Ishikawa (cell line): ENCODE measurements around the gene LGR4.

Experiments used
- CEBPB ChIP-seq: IDR thresholded peaks from 2 replicates; pipeline ENCODE4 v1.6.1; 2012
- CREB1 ChIP-seq: IDR thresholded peaks from 2 replicates; pipeline ENCODE4 v1.6.1; 2012; ENCODE audit warnings: low read depth
- EGR1 ChIP-seq: IDR thresholded peaks from 2 replicates; pipeline ENCODE4 v1.6.1; 2012
- EP300 ChIP-seq: IDR thresholded peaks from 2 replicates; pipeline ENCODE4 v1.6.1; 2012; ENCODE audit warnings: borderline replicate concordance
- FOXM1 ChIP-seq: IDR thresholded peaks from 2 replicates; pipeline ENCODE4 v1.6.1; 2012; ENCODE audit warnings: low read depth, borderline replicate concordance
- NFIC ChIP-seq: IDR thresholded peaks from 2 replicates; pipeline ENCODE4 v1.6.1; 2012
- RAD21 ChIP-seq: IDR thresholded peaks from 2 replicates; pipeline ENCODE4 v1.6.1; 2012; ENCODE audit warnings: low read depth
- TAF1 ChIP-seq: IDR thresholded peaks from 2 replicates; pipeline ENCODE4 v1.6.1; 2012; ENCODE audit warnings: low read depth, mild to moderate bottlenecking
- TCF12 ChIP-seq: IDR thresholded peaks from 2 replicates; pipeline ENCODE4 v1.6.1; 2012; ENCODE audit warnings: low read depth
- TEAD4 ChIP-seq: IDR thresholded peaks from 2 replicates; pipeline ENCODE4 v1.6.1; 2012
- YY1 ChIP-seq: IDR thresholded peaks from 2 replicates; pipeline ENCODE4 v1.6.1; 2012; ENCODE audit warnings: low read depth
- ZBTB7A ChIP-seq: IDR thresholded peaks from 2 replicates; pipeline ENCODE4 v1.6.1; 2012; ENCODE audit warnings: low read depth
- TF ChIP-seq, protein P1 (sequence below): IDR thresholded peaks from 2 replicates; pipeline ENCODE4 v1.6.1; 2012; ENCODE audit warnings: low read depth, mild to moderate bottlenecking
- TF ChIP-seq, protein P2 (sequence below): IDR thresholded peaks from 2 replicates; pipeline ENCODE4 v1.6.1; 2012
- TF ChIP-seq, protein P3 (sequence below): IDR thresholded peaks from 2 replicates; pipeline ENCODE4 v1.6.1; 2012

Gene LGR4

DNA sequence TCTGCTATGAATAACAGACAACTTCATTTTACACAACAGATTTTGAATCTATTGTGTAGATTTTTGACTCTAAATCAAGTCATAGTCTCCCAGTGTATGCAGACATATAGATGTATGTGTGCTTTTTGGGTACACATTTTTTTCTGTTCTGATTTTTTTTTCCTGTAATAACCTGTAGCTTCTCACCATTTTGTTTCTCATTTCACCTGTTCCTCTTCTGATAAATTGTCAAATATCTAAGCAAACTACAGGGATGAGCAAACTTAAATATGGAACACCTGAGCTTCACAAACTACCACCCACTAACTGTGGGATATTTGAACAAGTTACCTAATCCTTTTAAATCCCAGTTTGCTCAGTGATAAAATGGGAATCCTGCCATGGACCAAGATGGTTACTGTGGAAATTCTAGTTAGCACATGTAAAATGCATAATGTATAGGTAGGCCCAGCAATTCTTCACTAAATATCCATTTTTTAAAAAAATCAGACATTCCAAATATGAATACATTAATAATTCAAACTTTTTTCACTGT, 15.7 kb downstream of the LGR4 start:
- TF ChIP-seq TCF12 (no peak), TEAD4 (no peak), YY1 (no peak), ZBTB7A (no peak), TAF1 (no peak), FOXM1 (no peak), RAD21 (no peak), CREB1 (no peak)
- TF ChIP-seq, protein P1, sequence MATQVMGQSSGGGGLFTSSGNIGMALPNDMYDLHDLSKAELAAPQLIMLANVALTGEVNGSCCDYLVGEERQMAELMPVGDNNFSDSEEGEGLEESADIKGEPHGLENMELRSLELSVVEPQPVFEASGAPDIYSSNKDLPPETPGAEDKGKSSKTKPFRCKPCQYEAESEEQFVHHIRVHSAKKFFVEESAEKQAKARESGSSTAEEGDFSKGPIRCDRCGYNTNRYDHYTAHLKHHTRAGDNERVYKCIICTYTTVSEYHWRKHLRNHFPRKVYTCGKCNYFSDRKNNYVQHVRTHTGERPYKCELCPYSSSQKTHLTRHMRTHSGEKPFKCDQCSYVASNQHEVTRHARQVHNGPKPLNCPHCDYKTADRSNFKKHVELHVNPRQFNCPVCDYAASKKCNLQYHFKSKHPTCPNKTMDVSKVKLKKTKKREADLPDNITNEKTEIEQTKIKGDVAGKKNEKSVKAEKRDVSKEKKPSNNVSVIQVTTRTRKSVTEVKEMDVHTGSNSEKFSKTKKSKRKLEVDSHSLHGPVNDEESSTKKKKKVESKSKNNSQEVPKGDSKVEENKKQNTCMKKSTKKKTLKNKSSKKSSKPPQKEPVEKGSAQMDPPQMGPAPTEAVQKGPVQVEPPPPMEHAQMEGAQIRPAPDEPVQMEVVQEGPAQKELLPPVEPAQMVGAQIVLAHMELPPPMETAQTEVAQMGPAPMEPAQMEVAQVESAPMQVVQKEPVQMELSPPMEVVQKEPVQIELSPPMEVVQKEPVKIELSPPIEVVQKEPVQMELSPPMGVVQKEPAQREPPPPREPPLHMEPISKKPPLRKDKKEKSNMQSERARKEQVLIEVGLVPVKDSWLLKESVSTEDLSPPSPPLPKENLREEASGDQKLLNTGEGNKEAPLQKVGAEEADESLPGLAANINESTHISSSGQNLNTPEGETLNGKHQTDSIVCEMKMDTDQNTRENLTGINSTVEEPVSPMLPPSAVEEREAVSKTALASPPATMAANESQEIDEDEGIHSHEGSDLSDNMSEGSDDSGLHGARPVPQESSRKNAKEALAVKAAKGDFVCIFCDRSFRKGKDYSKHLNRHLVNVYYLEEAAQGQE: no peak
- TF ChIP-seq, protein P2, sequence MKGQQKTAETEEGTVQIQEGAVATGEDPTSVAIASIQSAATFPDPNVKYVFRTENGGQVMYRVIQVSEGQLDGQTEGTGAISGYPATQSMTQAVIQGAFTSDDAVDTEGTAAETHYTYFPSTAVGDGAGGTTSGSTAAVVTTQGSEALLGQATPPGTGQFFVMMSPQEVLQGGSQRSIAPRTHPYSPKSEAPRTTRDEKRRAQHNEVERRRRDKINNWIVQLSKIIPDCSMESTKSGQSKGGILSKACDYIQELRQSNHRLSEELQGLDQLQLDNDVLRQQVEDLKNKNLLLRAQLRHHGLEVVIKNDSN: no peak
- TF ChIP-seq, protein P3, sequence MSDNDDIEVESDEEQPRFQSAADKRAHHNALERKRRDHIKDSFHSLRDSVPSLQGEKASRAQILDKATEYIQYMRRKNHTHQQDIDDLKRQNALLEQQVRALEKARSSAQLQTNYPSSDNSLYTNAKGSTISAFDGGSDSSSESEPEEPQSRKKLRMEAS: no peak

DNA sequence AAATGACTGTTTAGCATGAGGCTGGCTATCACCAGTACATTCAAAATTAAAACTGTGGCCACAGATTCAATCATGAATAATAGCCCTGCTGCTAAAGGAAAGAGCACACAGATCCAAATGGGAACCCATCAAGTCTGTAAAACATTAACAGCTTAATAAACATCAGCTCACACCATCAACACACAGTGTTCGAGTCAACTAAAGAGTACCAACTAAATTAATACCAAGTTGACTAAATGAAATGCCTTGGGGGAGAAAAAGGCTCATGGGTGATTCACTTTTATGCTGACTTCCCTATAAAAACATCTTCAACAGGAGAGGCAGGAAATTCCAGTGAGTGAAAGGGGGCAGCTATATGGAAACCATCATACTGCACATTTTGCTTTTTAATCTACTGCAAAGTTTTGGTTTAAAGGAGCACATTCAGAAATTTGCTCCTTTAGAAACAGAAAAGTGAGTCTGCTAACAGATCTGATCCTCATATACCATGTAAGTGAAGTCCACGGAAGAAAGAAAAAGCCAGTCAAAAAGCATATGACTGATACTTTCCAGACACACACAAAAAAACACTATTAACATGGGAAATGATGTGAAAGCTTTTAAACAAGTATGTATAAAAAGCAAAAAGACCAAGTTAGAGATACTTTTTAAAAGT, 16.3 kb downstream of the LGR4 start:
- TF ChIP-seq, protein P1: no peak
- TF ChIP-seq EP300 (no peak), FOXM1 (no peak), YY1 (no peak), TEAD4 (no peak), RAD21 (no peak), CEBPB (no peak), TCF12 (no peak), NFIC (no peak), EGR1 (no peak), CREB1 (no peak), ZBTB7A (no peak)
- TF ChIP-seq, protein P3: no peak
- TF ChIP-seq, protein P2: no peak

DNA sequence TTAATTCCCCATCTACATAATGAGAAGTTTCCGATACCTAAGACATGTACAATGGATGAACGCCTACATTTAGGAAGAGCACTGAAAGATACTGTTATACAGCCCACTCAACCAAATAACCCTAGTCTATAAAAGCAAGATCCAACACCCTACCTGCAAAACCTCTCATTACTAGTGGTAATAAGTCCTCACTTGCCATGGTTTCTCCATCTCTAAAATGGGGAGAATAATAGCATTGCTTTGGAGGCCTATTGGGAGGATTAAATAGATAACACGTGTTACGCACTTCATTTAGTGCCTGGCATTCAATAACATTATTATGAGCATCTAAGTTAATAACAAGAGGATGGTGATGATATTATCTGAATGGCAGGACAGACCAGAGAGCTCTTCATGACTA, 16.9 kb downstream of the LGR4 start:
- TF ChIP-seq, protein P3: no peak
- TF ChIP-seq ZBTB7A: no peak
- TF ChIP-seq CREB1: no peak
- no peak for TF ChIP-seq NFIC
- TF ChIP-seq TCF12: no peak
- no peak for TF ChIP-seq TEAD4
- no peak for TF ChIP-seq RAD21
- TF ChIP-seq, protein P2: no peak
- no peak for TF ChIP-seq EP300
- no peak for TF ChIP-seq TAF1
- no peak for TF ChIP-seq YY1
- no peak for TF ChIP-seq CEBPB
- no peak for TF ChIP-seq EGR1

DNA sequence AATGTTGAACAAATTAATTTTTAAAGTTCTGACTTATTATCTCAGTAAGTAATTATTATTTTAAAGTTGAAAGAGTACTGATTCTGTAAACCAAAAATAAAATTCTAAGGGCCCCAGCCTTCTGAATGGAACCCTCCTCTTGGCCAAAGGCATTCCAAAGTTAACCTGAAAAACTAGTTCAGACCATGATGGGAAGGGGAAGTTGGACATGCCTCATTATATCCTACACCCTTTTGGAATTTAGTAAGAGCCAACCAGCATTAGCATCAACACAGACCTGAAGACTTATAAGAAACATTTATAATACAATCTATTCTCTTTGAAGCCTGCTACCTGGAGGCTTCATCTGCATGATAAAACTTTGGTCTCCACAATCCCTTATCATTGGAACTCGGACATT, 18.9 kb downstream of the LGR4 start:
- TF ChIP-seq EP300 (no peak), RAD21 (no peak), CEBPB (no peak), NFIC (no peak)

DNA sequence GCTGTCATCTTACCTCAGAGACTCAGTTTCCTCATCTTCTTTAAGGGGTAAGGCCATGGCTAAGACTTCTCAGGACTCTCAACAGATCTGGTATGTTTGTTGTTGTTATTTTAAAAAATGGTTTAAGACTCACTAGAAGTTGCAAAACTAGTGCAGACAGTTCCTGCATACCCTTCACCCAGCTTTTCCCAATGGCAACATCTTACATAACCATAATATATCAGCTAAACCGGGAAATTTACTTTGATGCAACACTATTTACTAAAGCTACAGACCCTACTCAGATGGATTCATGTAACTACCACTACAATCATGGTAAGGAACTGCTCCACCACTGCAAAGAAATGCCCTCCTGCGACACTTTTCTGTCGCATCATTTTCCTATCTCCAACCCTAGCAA, 20.4 kb downstream of the LGR4 start:
- no peak for TF ChIP-seq TAF1
- no peak for TF ChIP-seq CEBPB
- TF ChIP-seq ZBTB7A: no peak
- TF ChIP-seq NFIC: no peak
- no peak for TF ChIP-seq YY1

DNA sequence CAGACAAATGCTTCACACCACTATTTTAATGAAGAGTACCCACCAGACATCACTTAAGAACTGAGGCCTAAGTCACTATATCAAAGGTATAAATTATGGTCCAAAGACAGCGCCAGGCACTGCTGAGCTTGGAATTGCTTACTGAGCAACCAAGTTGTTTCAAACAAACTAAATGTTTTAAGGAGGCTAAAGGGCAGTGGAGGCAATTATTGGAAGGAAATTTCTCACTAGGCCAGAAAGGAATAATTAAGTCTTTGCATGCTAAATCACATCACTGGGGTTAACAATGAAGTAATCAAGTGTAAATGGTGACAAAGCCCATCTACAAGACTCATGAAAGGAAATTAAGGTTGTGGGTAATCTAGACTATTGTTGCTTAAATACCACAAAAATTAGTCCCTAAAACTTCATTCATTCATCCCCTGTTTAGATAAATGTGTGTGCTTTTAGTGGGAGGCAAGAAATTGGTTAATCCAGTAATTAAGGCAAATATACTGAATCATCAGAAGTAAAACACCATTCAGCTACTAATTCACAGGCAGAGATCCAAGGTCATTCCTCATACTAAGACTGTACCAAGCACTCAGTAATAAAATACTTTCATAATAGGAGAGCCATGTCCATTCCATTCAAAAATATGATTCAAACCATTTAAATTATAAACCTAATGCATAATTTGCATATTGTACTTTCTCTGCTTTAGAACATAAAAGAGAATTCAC, 21.2 kb downstream of the LGR4 start:
- TF ChIP-seq, protein P1: no peak
- TF ChIP-seq TEAD4: no peak
- no peak for TF ChIP-seq YY1
- no peak for TF ChIP-seq TAF1
- TF ChIP-seq ZBTB7A: no peak
- no peak for TF ChIP-seq CEBPB
- TF ChIP-seq, protein P3: no peak
- TF ChIP-seq, protein P2: no peak
- no peak for TF ChIP-seq FOXM1
- TF ChIP-seq TCF12: no peak
- no peak for TF ChIP-seq EGR1
- no peak for TF ChIP-seq CREB1
- no peak for TF ChIP-seq RAD21
- TF ChIP-seq NFIC: no peak
